Medulla oblongata (tissue), 1 donor: Measurements from ENCODE around the gene CDH1.

Experiments
- DNase-seq: peaks from one replicate; pipeline ENCODE4 v3.0.0-alpha.2; 2015; ENCODE audit errors: extremely low spot score

Gene CDH1

DNA sequence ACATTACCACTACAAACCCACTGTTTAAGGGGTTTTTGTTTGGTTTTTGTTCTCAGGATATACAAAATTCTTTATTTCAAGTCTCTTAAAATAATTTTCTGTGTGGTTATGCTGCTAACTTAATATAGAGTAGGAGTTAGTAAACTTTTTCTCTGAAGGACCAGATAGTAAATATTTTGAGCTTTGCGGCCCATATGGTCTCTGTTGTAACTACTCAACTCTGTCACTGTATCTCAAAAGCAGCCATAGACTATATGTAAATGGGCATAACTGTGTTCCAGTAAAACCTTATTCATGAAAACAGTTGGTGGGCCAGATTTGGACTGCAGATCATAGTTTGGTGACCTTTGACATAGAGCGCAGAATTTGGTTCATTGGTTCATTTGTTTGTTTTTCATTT is 113.4 kb downstream of the CDH1 start:
- no peak for DNase-seq

GRCh38 chr16:68851601-68852000 is 114.5 kb downstream of the CDH1 start:
- DNase-seq = no peak

- DNase-seq = no peak
Measured at GRCh38 chr16:68857479-68857878, 120.4 kb downstream of the CDH1 start.

GRCh38 chr16:68859828-68860227 is 122.7 kb downstream of the CDH1 start:
- DNase-seq = no peak

DNA sequence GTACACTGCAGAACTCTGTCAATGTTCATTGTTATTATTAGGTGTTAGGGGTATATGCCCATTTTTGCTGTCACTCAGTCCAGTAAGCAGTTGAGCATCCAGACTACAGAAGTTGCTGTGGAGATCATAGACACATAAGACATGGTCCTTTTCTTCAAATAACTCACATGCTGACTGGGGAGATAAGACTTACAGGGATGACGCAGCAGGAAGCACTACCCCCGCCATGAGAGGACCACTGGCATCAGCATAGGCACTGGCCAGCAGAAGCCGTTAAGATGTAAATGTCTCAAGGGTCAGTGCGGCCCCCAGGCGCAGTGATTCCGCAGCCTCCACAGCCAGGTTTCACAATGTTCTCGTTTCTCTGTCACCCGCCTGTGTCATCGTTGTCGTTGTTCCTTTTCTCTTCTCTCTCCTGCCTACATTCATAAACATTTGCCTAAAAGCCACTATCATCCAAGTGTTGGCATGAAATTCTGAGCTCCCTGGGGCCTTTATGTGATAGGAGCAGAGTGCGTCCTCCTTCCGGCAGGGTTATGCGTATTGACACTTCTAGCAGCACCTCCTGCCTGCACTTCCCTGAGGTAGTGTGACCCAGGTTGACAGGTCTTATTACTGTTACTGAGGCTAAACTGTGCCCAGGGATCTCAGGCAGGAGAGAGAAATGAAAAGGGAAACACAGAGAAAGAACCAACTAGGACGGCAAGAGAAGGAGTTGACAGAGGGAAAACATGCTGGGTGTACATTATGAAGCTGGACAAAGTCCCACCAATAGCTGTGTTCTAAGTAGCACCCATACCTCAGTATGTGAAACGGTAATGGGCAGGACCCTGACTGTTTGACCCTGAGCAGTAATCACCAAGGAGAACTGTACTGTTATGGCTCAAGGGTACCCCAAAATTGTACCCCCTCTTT is 124.1 kb downstream of the CDH1 start:
- DNase-seq = no peak

GRCh38 chr16:68866933-68867332 is 129.8 kb downstream of the CDH1 start:
- no peak for DNase-seq

DNA sequence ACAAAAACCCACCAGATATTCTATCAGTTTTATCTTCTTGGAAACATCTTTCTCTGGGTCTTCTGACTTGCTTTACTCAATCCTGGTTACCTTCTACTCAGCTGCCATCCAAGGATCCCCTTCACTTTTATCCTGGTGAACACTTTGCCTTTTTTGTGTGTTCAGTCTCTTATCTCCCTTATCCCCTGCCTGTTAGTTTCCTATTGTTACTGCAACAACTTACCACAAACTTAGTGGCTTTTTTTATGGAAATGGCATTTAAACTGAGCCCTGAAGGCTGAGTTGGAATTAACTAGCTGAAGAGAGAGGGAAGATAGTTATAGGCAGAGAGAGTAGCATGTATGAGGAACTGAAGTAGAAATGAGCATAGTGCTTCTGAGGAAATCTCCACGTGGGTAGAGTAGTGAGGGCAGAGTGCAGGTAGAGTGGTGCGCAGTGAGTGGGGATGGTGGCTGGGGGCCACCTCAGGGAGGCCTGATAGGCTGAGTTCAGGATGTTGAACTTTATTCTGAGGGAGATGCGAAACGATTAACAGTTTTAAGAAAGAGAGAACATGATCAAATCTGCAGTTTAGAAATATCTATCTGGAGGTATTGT is 132.5 kb downstream of the CDH1 start:
- DNase-seq = no peak

- no peak for DNase-seq
Measured at GRCh38 chr16:68873635-68874471, 136.8 kb downstream of the CDH1 start.

GRCh38 chr16:68875871-68876270 is 138.8 kb downstream of the CDH1 start:
- DNase-seq = no peak

DNA sequence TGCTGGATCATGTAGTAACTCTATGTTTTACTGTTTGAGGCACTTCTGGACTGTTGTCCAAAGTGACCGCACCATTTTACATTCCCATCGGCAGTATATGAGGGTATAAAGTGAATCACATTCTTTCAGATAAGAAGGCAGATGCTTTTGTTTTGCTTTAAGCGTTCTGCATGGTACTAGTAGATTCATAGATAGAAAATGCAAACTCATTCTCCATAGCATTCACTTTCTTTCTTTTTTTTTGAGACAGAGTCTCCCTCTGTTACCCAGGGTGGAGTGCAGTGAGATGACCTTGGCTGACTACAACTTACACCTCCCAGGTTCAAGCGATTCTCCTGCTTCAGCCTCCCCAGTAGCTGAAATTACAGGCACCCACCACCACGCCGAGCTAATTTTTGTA is 146.6 kb downstream of the CDH1 start:
- DNase-seq = no peak

DNA sequence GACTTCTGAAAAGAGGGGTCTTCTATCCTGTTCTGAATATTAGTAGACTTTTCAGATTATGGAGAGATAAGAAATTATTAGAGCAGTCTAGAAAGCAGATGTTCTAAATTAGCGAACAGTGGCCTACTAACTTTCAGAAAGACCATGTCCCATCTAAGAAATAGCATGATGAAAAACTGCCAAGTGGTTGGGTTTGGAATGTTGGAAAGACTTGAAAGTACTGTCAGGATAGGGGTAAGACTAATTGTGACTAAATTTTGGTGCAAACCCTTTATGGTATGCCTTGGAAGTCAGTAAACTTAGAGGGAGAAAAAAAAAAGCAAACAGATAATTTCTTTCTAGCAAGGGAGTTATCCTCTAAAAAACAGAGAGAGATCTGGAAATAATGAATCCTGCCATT is 147.3 kb downstream of the CDH1 start:
- DNase-seq = no peak
